NCI-H510A treated with DMSO at 0.1 percent for 48 hours (cell line): ENCODE results near the gene SGK1.

Experiments
- DNase-seq: peaks from one replicate; lab custom pipeline; 2025; lab: John Stamatoyannopoulos, UW

The SGK1 gene

GRCh38 chr6:134169871-134170486, 147.9 kb downstream of the SGK1 start:
- no peak for DNase-seq

- no peak for DNase-seq
These were observed 149.2 kb downstream of the SGK1 start for GRCh38 chr6:134168590-134169208.

- no peak for DNase-seq
These were observed 151.2 kb downstream of the SGK1 start for GRCh38 chr6:134166511-134167261.

DNA sequence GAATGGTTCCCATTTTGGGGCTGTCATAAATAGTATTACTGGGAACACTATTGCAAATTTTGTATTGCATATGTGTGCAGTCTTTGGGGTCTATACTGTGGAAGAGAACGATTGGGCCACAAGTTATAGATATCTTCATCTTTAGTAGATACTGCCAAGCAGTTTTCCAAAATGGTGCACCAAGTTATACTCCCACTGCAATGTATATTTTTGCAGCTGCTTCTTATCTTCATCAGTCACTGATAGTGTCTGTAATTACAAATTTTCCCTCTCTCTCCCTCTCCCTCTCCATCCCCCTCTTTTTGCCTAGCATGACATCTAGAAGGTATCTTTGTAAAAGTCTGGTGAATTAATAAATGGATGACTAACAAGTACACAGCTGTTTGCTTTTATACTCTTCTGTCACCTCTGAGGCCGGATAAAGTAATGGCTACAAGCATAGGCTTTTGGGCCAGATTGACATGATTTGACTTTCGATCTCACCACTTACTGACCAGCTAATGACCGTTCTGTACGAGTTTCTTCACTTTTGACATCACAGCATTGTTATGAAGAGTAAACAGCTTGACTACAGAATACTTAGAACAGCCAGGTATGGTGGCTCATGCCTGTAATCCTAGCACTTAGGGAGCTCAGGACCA, 152.2 kb downstream of the SGK1 start:
- DNase-seq, result no peak

DNA sequence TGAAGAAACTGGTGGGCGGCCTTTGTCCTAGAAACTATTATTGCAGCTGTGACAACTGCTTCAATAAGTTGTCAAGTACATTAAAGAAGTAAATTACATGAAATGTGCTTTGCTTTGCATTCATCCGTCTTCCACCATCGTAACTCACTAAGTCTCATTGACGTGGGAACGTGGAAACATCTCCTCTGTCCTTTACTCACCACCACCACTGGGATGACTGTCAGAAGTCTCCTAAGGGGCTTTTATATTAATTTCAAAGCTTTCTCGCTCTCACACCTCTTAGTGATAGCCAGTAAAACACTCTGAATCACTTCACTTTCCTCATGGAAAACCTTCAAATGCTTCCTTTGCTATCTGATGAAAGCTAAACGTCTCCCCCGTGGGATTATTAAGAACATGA, 153.6 kb downstream of the SGK1 start:
- DNase-seq, result no peak

GRCh38 chr6:134162932-134163331, 155.0 kb downstream of the SGK1 start:
- DNase-seq, result no peak

DNA sequence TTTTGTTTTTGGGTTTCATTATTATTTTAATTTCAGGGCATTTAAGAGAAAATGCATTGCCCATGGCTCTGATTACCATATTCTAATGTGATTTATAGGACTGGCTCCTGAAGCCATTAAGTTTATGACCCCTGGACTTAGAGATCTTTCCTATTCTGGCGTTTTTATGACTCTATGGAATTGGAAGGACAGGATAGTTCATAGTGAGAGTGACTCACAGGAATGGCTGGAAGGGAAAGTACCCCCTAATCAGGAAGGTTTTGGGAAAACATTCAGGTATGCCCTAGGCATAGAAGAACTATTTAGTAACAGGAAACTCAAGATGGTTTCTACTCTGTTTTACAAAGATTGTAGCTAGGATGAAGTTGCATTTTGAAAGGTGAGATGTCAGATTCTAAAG, 156.9 kb downstream of the SGK1 start:
- DNase-seq, result no peak

DNA sequence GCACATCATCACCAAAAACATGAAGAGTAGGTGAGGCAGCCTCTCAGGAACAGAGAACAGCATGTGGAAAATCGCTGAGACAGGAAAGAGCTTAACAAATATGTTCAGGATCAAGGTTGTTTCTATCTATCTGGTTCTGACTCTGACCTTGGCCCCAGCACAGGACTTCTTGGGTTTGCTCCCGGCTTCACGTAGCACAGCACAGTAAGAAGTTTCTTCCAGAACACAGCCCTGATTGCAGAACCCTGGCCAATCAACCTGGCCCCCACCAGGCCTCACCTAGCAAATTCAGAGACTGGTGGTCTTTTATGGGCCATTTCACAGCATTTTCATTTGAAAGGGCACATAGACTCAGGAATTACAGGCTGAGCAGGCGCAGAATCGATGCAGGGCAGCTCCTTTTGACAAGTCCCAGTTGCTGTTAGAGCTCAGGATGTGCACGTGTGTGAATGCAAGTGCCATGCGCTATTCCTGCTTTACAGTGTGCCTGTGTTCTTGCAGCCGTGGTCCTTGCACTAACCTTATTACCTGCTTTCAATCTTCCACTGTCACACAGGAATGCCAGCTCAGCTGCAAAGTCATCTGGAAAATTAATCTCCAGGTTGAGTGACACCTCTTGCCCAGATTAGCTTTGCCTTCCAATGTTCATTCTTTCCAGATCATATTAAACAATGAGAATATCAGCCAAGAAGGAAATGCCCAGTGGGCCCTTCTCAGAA, 165.0 kb downstream of the SGK1 start:
- no peak for DNase-seq

GRCh38 chr6:134148566-134148965, 169.3 kb downstream of the SGK1 start:
- no peak for DNase-seq

DNA sequence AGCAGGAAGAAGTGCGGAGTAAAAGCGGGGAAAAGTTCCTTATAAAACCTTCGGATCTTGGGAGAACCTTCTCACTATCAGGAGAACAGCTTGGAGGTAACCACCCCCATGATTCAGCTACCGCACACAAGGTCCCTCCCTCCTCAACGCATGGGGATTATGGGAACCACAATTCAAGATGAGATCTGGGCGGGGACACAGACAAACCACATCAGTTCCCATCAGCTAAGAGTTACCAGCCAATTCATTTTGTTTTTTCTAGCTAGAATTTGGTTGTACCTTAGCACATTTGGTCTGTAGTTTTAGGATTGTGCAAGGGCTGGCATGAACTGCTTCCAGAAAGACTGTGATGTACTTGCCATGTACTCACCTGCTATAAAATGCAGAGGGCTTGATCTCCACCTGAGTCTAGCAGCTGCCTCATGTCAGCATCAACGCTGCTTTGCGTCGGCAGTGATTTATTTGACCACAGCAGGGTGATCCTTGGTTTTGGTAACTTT, 170.8 kb downstream of the SGK1 start:
- DNase-seq, result no peak

GRCh38 chr6:134146268-134147033, 171.5 kb downstream of the SGK1 start:
- DNase-seq, result no peak

DNA sequence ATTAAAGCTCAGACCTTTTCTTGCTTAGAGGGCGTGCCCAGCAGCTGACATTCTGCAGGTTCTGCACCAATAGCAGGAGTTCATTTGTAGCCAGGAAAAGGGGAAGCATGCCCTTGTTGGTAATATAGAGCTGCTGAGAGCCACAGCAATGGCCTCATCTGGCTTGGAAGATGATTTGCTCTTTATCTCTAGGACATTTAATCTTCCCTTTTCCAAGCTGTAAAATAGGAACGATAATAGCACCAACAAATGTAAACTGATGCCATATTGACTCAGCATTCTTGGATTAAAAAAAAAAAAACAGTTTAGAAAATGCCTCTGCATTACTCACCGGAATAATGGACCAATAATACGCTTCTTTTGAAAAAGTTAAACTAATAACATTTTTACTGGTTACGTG, 172.1 kb downstream of the SGK1 start:
- no peak for DNase-seq

DNA sequence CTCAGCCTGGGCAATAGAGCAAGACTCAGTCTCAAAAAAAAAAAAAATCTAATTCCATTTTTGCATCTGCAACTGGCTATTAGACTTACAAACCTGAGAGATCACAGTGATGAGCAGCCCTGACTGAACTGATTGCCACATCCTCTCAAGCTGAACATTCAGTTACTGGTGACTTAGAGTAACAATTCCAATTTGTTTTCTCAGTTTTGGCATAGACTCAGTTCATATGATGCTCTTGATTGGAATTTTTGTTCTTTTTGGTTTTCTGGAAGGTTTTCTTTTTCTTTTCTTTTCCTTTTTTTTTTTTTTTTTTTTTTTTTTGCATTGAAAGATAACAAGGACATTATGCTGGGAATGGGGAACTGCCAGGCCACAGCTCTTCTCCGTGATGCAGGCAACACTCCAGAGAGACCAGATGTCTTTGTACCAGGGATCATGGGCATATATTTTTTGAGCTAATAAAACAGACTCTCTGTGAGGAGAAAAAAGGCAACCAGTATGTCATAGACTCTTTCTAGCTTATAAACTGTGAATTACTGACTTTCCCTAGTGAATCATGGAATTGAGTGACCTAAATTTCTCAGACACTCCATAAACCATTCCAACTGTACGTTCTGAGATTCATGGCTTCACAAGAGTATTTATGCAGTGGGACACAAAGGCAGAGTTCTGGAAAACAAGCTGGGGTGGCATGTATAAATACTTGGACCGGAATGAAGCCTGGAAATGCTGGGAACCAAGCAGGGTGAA, 179.5 kb downstream of the SGK1 start:
- DNase-seq, result no peak

GRCh38 chr6:134134654-134135053, 183.3 kb downstream of the SGK1 start:
- DNase-seq, result no peak

DNA sequence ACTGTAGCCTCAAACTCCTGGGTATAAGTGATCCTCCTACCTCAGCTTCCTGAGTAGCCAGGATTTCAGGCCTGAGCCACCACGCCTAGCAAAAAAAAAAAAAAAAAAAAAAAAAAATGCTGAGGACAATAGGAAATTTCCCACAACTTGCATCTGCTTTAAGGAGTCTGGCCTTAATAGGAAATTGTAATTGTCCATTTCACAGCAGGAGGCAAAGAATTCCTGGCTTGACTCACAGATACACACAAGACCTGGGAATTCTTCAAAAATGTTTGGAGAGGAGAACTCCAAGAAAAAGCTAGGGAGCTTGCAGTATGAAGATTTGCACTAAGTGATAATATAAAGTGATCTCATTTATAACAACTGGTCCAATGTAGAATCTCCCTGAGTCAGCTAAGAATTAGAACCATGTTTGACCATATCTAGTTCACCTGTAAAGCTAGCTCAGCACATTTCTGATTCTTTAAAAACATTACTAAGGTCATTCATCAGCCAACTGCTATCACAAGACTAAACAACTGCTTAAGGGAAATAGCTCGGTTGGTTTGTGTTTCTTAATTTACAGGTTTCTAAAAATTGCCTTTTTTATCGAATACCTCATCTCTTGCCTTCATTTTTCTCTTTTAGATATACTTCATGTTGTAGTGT, 185.3 kb downstream of the SGK1 start:
- no peak for DNase-seq

- DNase-seq, result no peak
These were observed 186.3 kb downstream of the SGK1 start for GRCh38 chr6:134131530-134132139.

GRCh38 chr6:134128146-134128545, 189.8 kb downstream of the SGK1 start:
- no peak for DNase-seq

- DNase-seq, result peak; percentile 70
These were observed 194.2 kb downstream of the SGK1 start for GRCh38 chr6:134123666-134124208.

DNA sequence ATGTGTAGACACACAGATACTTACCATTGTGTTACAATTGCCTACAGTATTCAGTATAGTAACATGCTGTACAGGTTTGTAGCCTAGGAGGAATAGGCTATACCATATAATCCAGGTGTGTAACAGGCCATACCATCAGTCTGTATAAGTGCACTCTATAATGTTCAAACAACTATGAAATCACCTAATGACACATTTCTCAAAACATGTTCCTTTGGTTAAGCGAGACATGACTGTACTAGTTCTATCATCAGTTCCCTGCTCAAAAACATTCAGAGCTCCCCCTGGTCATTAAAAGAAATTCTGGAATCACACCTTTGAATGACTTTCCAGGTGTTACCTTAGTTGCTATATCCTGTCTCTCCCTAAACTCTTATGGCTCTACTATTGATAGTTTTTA, 195.1 kb downstream of the SGK1 start:
- DNase-seq, result no peak
